HG03575 (cell line): ENCODE data around the gene BHLHA9.

ENCODE experiments used
- ATAC-seq: cut with Tn5 transposase; IDR thresholded peaks from one replicate; pipeline ENCODE4 v1.9.1; 2021; ENCODE audit not compliant: unreplicated experiment, insufficient number of reproducible peaks, low FRiP score; ENCODE audit errors: extremely low read depth

Gene BHLHA9

GRCh38 chr17:1244606-1245012 is 25.6 kb upstream of the BHLHA9 start:
- no peak for ATAC-seq

- no peak for ATAC-seq
Measured at GRCh38 chr17:1251866-1252608, 18.2 kb upstream of the BHLHA9 start.

GRCh38 chr17:1255041-1255440 is 15.2 kb upstream of the BHLHA9 start:
- ATAC-seq, result no peak

GRCh38 chr17:1256699-1257098 is 13.5 kb upstream of the BHLHA9 start:
- ATAC-seq, result no peak

GRCh38 chr17:1260086-1260769 is 10.0 kb upstream of the BHLHA9 start:
- ATAC-seq, result no peak

GRCh38 chr17:1260770-1261161 is 9.5 kb upstream of the BHLHA9 start:
- ATAC-seq, result no peak

- ATAC-seq, result no peak
Measured at GRCh38 chr17:1264196-1264595, 6.0 kb upstream of the BHLHA9 start.

- no peak for ATAC-seq
Measured at GRCh38 chr17:1267471-1267943, 2.7 kb upstream of the BHLHA9 start.

- ATAC-seq, result no peak
Measured at GRCh38 chr17:1271030-1271423, 783 bp downstream of the BHLHA9 start.

- no peak for ATAC-seq
Measured at GRCh38 chr17:1271441-1271840, 1.2 kb downstream of the BHLHA9 start.

- ATAC-seq, result no peak
Measured at GRCh38 chr17:1272701-1273100, 2.5 kb downstream of the BHLHA9 start.

- no peak for ATAC-seq
Measured at GRCh38 chr17:1273492-1274244, 3.4 kb downstream of the BHLHA9 start.

- ATAC-seq, result no peak
Measured at GRCh38 chr17:1274245-1274608, 4.0 kb downstream of the BHLHA9 start.

GRCh38 chr17:1275205-1275961 is 5.1 kb downstream of the BHLHA9 start:
- ATAC-seq, result no peak

- no peak for ATAC-seq
Measured at GRCh38 chr17:1275962-1276736, 5.9 kb downstream of the BHLHA9 start.

GRCh38 chr17:1280652-1281051 is 10.4 kb downstream of the BHLHA9 start:
- ATAC-seq, result no peak

GRCh38 chr17:1286379-1287106 is 16.3 kb downstream of the BHLHA9 start:
- no peak for ATAC-seq

GRCh38 chr17:1289695-1290094 is 19.5 kb downstream of the BHLHA9 start:
- ATAC-seq, result no peak
